Upper lobe of left lung (tissue), 6 donors: ENCODE data around the gene IL22RA2. TPM values are rescaled to one million over a fixed set of nuclear protein-coding genes. Genes with fewer than 3 reads are reported as not detected.

Source experiments
- ATAC-seq, 2 donors: fragments of 200-7000 bp; cut with Tn5 transposase; one replicate each; pipeline ENCODE4 v1.9.1; 2022; ENCODE audit warnings: mild to moderate bottlenecking in 2 of 2, moderate library complexity in 2 of 2; ENCODE audit not compliant: low FRiP score in 2 of 2
- DNase-seq, 2 donors: peaks; one replicate each; pipeline ENCODE4 v3.0.0-alpha.2; 2019 to 2020
- H3K27ac ChIP-seq, 4 donors: fragments of 200-600 bp; sonication (generic); one replicate each; pipeline ENCODE4 v1.5.1; 2016 to 2019
- H3K27me3 ChIP-seq, 4 donors: fragments of 200-600 bp; sonication (generic); one replicate each; pipeline ENCODE4 v1.5.1; 2017 to 2019
- H3K36me3 ChIP-seq, 4 donors: fragments of 200-600 bp; sonication (generic); one replicate each; pipeline ENCODE4 v1.5.1; 2016 to 2019
- H3K4me1 ChIP-seq, 4 donors: fragments of 200-600 bp; sonication (generic); one replicate each; pipeline ENCODE4 v1.5.1; 2018 to 2019
- H3K4me3 ChIP-seq, 4 donors: fragments of 200-600 bp; sonication (generic); one replicate each; pipeline ENCODE4 v1.5.1; 2017 to 2019; ENCODE audit warnings: mild to moderate bottlenecking in 2 of 4, moderate library complexity in 1 of 4
- H3K9me3 ChIP-seq, 4 donors: fragments of 200-600 bp; sonication (generic); one replicate each; pipeline ENCODE4 v1.5.1; 2018 to 2019
- EP300 ChIP-seq, 4 donors: sonication (generic); formaldehyde crosslinking; IDR thresholded peaks; one replicate each; pipeline ENCODE4 v1.5.1; 2017; ENCODE audit warnings: antibody characterized with exemption in 4 of 4, control low read depth in 2 of 4
- POLR2A ChIP-seq, 4 donors: fragments of 450-650 bp; IDR thresholded peaks; one replicate each; pipeline ENCODE4 v1.5.1; 2016 to 2017; ENCODE audit warnings: antibody characterized with exemption in 4 of 4, mild to moderate bottlenecking in 2 of 4
- POLR2AphosphoS5 ChIP-seq, 2 donors: sonication (generic); formaldehyde crosslinking; IDR thresholded peaks; one replicate each; pipeline ENCODE4 v1.5.1; 2017; ENCODE audit warnings: antibody characterized with exemption in 2 of 2
- WGBS, 2 donors: methylation state at CpG; one replicate each; pipeline ENCODE4 v1.1.5; 2017 to 2018; 5-methylcytosine and 5-hydroxymethylcytosine counted together
- total RNA-seq, 6 donors: library from RNA; depleted of rRNA in 4 of 6; stranded (reverse); fragments of >200 nt in 4 of 6; gene quantifications; one replicate each; pipeline versions ENCODE4 v1.1.0 to v1.2.1, GENCODE V29; 2016 to 2021
- TF ChIP-seq, protein P1 (sequence below), 6 experiments: fragments of 450-650 bp in 4 of 6; fragments of 200-600 bp in 2 of 6; sonication (generic) in 2 of 6; IDR thresholded peaks; one replicate each; pipeline ENCODE4 v1.5.1; 2016 to 2019; ENCODE audit warnings: antibody characterized with exemption in 6 of 6
- donor health status: DM: no; HTN: no; CAD: no; lungs with moderate emphysema.
- donor health status: DM: no; HTN: yes; CAD: no; lungs with severe emphysema.

Gene IL22RA2
- total RNA-seq, 6 donors from 2014 or later: not detected

DNA sequence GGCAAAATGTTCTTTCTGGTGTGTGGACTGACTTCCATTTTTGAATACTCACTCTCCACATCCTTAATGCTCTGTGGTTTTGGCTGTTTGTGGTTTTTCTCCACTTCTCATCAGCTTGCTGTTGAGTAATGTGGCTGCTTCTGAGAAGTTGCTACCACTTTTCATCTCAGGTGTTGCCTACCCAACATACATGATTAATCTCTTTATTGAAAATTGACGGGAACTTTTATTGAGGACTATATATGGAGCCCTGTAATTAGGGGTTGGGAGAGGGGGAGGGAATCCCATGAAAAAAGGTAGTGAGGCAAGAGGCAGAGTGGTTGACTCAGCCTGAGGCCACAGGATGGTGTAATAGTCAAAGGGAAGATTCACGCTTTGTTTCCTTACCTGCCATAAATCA lies 17.6 kb downstream of the IL22RA2 start:
- peak overlapping the region in 3 of 4 donors; percentile 12 to 28 (median 24) for H3K27ac ChIP-seq
- TF ChIP-seq POLR2AphosphoS5 (IDR thresholded peaks at IDR 0.05) (peak; percentile 11 to 31), EP300 (IDR thresholded peaks at IDR 0.05) (no peak)
- TF ChIP-seq, protein P1, sequence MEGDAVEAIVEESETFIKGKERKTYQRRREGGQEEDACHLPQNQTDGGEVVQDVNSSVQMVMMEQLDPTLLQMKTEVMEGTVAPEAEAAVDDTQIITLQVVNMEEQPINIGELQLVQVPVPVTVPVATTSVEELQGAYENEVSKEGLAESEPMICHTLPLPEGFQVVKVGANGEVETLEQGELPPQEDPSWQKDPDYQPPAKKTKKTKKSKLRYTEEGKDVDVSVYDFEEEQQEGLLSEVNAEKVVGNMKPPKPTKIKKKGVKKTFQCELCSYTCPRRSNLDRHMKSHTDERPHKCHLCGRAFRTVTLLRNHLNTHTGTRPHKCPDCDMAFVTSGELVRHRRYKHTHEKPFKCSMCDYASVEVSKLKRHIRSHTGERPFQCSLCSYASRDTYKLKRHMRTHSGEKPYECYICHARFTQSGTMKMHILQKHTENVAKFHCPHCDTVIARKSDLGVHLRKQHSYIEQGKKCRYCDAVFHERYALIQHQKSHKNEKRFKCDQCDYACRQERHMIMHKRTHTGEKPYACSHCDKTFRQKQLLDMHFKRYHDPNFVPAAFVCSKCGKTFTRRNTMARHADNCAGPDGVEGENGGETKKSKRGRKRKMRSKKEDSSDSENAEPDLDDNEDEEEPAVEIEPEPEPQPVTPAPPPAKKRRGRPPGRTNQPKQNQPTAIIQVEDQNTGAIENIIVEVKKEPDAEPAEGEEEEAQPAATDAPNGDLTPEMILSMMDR (IDR thresholded peaks at IDR 0.05): no peak
- DNase-seq (peak in 1 of 2 donors; percentile 47), ATAC-seq (peak; percentile 68 to 70)
- H3K27me3 ChIP-seq: no peaks in the 10 kb centered on the region
- H3K9me3 ChIP-seq: no peaks in the 10 kb centered on the region
- 54 to 67% methylated on average over 2 of the region's 2 CpGs for WGBS, 2 donors
- peaks cover 17 to 28% (median 21%) of the 10 kb centered on the region in 4 donors for H3K4me1 ChIP-seq
- no peak overlapping the region for H3K4me3 ChIP-seq
- H3K36me3 ChIP-seq: no peaks in the 10 kb centered on the region

DNA sequence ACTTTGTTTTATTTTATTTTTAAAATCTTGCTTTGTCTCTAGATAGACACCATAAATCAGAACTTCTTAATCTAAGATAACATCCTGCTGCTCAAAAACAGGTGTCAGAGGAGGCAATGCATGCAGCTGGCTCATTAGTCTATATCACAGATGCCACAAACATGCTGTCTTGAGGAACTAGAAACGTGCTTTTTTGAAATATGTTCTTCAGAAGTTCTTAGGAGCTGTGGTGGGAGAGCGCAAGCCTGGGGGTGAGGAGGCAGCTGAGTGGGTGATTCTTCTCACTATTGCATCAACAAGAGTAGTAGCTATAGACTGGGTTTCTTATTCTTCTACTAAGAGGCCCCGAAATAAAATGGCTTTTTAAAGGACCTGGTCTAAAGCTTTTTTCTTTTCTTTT lies 23.4 kb downstream of the IL22RA2 start:
- DNase-seq (no peak), ATAC-seq (no peak)
- H3K4me1 ChIP-seq: peaks cover 4 to 7% (median 6%) of the 10 kb centered on the region in 4 donors
- H3K27me3 ChIP-seq: no peaks in the 10 kb centered on the region
- H3K4me3 ChIP-seq: no peak overlapping the region
- TF ChIP-seq EP300 (IDR thresholded peaks at IDR 0.05): no peak
- TF ChIP-seq POLR2AphosphoS5 (IDR thresholded peaks at IDR 0.05): no peak
- TF ChIP-seq, protein P1 (IDR thresholded peaks at IDR 0.05): no peak
- TF ChIP-seq POLR2A (IDR thresholded peaks at IDR 0.05): no peak
- H3K9me3 ChIP-seq: no peaks in the 10 kb centered on the region
- no peaks in the 10 kb centered on the region for H3K36me3 ChIP-seq
- WGBS, 2 donors: 63 to 77% methylated on average over 3 of the region's 3 CpGs
- H3K27ac ChIP-seq: no peak overlapping the region

DNA sequence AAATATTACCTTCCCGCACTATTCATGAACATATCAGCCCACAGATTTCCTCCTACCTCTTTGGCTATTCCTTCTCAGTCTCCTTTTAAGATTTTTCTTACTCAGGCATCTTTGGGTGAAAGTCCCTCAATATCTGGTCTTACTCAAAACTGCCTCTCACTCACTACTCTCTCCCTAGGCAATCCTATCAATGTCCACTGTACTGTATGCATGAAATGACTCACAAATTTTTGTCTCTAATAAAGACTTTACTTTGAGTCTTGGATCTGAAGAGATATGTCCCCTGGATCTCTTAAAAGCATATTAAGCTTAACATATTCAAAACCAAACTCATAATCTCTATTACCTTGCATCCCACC lies 24.4 kb downstream of the IL22RA2 start:
- Histone ChIP-seq H3K36me3 (no peaks in the 10 kb centered on the region), H3K27ac (peak overlapping the region in 2 of 4 donors; percentile 79 to 84), H3K4me3 (no peak overlapping the region), H3K4me1 (peaks cover 4 to 7% (median 6%) of the 10 kb centered on the region in 4 donors), H3K9me3 (no peaks in the 10 kb centered on the region), H3K27me3 (no peaks in the 10 kb centered on the region)
- ATAC-seq (peak in 1 of 2 donors; percentile 27), DNase-seq (no peak)
- TF ChIP-seq, protein P1 (IDR thresholded peaks at IDR 0.05): no peak
- TF ChIP-seq POLR2AphosphoS5 (IDR thresholded peaks at IDR 0.05) (no peak), POLR2A (IDR thresholded peaks at IDR 0.05) (no peak), EP300 (IDR thresholded peaks at IDR 0.05) (no peak)
- WGBS, 2 donors: 19 to 56% methylated on average over 1 of the region's 1 CpG

DNA sequence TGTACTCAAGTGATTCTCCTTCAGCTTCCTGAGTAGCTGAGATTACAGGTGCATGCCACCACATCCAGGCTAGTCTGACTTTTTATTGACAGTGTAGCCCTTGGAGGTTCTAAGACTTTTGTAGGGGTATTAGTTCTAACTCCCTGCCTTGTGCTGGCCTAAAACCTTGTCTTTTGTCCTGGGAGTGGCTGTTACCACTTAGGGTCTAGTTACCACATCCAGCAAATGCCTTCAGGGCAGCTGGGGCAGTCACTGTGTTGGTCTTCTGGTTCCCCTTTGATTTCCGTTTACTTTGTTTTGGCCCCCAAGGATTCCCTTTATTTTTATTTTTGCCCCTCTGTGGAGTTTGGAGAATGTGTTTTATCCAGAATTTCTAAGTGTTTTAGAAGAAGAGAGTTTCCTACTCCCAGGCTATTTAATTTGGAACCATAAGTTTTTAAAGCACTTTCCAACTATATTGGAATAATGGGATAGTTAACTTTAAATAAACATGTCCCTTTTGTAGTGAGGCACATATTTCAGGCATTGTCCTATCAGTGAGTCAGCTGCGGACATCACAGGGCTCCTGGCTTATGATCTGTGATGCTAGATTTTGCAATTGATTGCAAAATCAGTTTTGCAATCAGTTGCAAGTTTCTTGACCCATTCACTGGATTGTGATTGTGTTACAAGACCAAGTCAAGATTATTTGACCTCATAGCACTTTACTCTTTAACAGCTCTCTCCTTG lies 25.0 kb downstream of the IL22RA2 start:
- peaks cover 4 to 7% (median 6%) of the 10 kb centered on the region in 4 donors for H3K4me1 ChIP-seq
- ATAC-seq (peak; percentile 53 to 88), DNase-seq (peak in 1 of 2 donors; percentile 74)
- H3K36me3 ChIP-seq: no peaks in the 10 kb centered on the region
- H3K27me3 ChIP-seq: no peaks in the 10 kb centered on the region
- 53 to 74% methylated on average over 2 of the region's 2 CpGs for WGBS, 2 donors
- H3K27ac ChIP-seq: peak overlapping the region; percentile 24 to 84 (median 78)
- H3K4me3 ChIP-seq: no peak overlapping the region
- no peaks in the 10 kb centered on the region for H3K9me3 ChIP-seq
- TF ChIP-seq POLR2A (IDR thresholded peaks at IDR 0.05): no peak
- TF ChIP-seq POLR2AphosphoS5 (IDR thresholded peaks at IDR 0.05): peak; percentile 83 to 95
- TF ChIP-seq, protein P1 (IDR thresholded peaks at IDR 0.05): no peak
- TF ChIP-seq EP300 (IDR thresholded peaks at IDR 0.05): peak in 3 of 4 donors; percentile 72 to 98 (median 73)

DNA sequence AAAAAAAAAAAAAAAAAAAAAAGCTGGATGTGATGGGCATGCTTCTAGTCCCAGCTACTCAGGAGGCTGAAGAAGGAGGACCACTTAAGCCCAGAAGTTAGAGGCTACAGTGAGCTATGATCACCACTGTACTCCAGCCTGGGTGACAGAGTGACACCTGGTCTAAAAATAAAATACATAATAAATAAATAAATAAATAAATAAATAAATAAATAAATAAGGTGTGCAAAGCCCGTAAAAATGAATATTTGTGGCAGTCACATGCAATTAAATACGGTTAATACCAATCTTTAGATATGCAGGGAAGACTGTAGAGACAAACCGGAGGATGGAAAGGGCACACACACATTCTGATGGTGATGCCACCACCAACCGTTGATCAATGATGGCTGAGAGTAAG lies 26.2 kb downstream of the IL22RA2 start:
- no peaks in the 10 kb centered on the region for H3K9me3 ChIP-seq
- H3K4me1 ChIP-seq: peaks cover 4 to 7% (median 6%) of the 10 kb centered on the region in 4 donors
- no peaks in the 10 kb centered on the region for H3K36me3 ChIP-seq
- H3K4me3 ChIP-seq: no peak overlapping the region
- TF ChIP-seq, protein P1 (IDR thresholded peaks at IDR 0.05): no peak
- no peak for TF ChIP-seq EP300 (IDR thresholded peaks at IDR 0.05)
- no peak for TF ChIP-seq POLR2A (IDR thresholded peaks at IDR 0.05)
- no peak for TF ChIP-seq POLR2AphosphoS5 (IDR thresholded peaks at IDR 0.05)
- H3K27ac ChIP-seq: no peak overlapping the region
- DNase-seq (no peak), ATAC-seq (no peak)
- no peaks in the 10 kb centered on the region for H3K27me3 ChIP-seq
- WGBS, 2 donors: 96 to 99% methylated on average over 4 of the region's 4 CpGs
